Choroid plexus epithelial cell (primary cell): Measurements from ENCODE around the gene RIMS3.

Experiments used
- DNase-seq: peaks from one replicate; pipeline ENCODE4 v3.0.0-alpha.2; 2010; ENCODE audit warnings: low read depth
- H3K4me3 ChIP-seq: 2 replicates; pipeline ENCODE4 v1.5.1; 2011; ENCODE audit warnings: low read depth, mild to moderate bottlenecking, control low read depth, low read length, moderate library complexity
- TF ChIP-seq, protein P1 (sequence below): conservative IDR thresholded peaks from 2 replicates; pipeline ENCODE4 v1.5.1; 2011; ENCODE audit warnings: low read depth, mild to moderate bottlenecking, control low read depth, inconsistent platforms, low read length, moderate library complexity

RIMS3 gene

DNA sequence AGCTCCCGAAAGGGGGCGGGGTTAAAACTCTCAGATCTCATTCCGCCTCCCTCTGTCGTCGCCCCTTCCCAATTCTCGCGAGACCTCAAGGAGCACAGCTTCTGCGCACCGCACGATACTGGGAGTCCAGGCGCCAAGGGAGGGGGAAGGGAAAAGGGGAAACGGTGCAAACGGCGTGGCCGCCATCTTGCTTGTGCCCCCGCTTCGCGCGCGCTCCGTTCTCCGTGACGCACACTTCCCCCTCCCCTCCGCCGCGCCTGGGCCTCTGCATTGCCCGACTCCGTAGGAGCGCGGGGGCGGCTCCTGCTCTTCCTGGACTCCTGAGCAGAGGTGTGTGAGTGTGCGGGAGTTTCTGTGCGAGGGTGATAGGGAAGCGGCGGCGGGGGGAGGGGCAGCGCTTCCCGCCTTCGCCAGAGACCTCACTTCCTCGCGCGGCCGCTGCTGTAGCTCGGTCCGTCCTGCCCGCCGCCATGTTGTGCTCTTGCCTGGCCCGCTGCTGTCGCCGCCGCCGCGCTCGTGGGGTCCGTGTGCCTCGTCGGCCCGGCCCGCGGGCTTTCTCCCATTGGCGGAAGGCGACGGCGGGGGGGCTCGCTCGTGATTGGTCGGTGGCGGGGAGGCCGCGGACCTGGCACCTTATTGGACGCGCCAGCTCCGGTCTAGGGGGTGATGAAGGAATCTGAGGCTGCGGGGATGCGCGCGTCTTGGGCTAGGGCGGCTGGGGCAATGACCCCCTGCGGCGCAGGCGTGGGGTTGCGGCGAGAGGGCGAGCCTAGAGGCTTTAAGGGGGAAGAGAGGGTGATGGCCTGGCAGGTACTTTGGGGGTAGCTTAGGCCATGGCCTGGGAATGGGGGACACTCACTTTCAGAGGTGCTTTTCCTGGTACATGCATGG, 26.3 kb upstream of the RIMS3 start, which contains the start of gene NFYC:
TSS of gene NFYC (plus strand) at position 167 of the 891 bp plus-strand sequence. CDS start 47,140 bp downstream, outside the sequence.
- peak within 1 kb of the TSS; percentile 93 for H3K4me3 ChIP-seq
- TF ChIP-seq, protein P1, sequence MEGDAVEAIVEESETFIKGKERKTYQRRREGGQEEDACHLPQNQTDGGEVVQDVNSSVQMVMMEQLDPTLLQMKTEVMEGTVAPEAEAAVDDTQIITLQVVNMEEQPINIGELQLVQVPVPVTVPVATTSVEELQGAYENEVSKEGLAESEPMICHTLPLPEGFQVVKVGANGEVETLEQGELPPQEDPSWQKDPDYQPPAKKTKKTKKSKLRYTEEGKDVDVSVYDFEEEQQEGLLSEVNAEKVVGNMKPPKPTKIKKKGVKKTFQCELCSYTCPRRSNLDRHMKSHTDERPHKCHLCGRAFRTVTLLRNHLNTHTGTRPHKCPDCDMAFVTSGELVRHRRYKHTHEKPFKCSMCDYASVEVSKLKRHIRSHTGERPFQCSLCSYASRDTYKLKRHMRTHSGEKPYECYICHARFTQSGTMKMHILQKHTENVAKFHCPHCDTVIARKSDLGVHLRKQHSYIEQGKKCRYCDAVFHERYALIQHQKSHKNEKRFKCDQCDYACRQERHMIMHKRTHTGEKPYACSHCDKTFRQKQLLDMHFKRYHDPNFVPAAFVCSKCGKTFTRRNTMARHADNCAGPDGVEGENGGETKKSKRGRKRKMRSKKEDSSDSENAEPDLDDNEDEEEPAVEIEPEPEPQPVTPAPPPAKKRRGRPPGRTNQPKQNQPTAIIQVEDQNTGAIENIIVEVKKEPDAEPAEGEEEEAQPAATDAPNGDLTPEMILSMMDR = no peak
- peak; percentile 99 for DNase-seq

DNA sequence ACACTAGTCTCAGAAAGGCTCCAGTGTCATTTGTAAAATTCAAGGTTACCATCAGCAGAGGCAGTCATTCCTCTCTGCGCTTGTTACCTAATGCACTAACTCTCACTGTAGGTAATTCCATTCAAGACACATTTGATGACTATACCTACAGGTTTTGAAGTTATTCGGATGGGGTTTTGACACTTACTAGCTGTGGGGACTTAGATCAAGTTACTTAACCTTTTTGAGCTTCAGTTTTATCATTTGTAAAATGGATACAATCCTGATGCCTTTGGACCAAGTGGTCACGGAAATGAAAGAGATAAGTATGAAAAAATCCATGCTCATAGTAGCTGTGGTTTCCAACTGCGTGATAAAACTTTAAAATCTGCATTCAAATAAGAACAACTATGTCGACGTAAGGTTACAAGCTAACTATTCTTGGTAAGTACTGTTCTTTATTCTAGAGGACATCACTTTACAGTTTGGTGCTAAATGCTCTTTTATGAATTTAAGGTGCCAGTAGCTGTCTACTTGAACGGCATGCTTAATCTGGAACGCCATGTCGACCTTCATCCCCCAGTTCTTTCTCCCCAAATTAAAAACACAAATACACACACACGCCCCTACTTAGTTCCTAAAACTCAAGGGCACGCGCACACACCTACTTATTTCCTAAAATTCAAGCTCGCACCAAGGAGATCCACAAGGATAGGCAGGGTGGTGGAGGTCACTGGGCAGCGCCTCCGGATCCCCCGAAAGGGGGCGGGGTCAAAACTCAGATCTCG, 25.5 kb upstream of the RIMS3 start:
- TF ChIP-seq, protein P1 = no peak
- no peak for DNase-seq
- peak overlapping the region; percentile 93 for H3K4me3 ChIP-seq

DNA sequence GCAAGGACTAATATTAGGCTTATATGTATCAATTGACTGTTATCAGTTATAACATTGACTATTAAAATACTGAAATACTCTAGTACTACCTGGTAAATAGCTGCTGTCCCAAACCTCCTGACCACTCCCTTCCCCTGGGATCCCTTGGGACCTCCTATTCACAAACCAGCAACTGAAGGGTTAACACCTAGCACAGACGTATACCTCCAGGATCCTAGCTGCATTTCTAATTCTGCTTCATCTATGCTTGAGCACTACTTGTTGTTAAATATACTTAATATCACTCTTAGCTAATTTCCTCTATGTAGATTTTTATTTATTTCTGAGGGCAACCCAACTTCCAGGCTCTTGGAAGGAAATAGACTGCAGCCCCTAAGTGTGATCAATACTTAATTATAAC, 24.3 kb upstream of the RIMS3 start:
- DNase-seq = no peak
- H3K4me3 ChIP-seq = no peak overlapping the region
- TF ChIP-seq, protein P1 = no peak

DNA sequence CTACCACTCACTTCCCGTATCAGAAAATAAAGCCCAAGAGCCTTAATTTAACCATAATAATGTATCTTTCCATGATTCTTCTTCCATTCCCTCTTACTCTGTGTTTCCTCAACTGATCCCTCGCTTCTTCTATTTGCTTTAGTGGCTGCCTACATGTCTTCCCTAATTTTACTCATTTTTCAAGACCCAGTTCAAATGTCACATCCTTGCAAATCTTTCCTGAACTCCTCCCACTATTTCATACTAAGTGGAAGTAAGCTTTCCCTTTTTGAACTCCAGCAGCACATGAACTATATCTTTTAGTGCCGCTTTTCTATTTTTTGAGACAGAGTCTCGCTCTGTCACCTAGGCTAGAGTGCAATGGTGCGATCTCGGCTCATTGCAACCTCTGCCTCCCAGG, 22.2 kb upstream of the RIMS3 start:
- no peak for DNase-seq
- TF ChIP-seq, protein P1 = no peak
- no peak overlapping the region for H3K4me3 ChIP-seq

DNA sequence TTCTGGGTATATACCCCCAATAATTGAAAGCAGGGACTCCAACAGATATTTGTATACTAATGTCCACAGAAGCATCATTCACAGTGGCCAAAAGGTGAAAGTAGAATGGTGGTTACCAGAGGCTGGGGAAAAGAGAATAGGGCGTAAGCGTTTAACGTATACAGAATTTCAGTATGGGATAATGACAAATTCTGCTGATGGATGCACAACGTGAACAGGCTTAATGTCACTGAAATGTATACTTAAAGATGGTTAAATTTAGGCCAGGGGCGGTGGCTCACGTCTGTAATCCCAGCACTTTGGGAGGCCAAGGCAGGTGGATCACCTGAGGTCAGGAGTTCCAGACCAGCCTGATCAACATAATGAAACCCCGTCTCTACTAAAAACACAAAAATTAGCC, 21.6 kb upstream of the RIMS3 start:
- TF ChIP-seq, protein P1 = no peak
- no peak for DNase-seq
- no peak overlapping the region for H3K4me3 ChIP-seq

DNA sequence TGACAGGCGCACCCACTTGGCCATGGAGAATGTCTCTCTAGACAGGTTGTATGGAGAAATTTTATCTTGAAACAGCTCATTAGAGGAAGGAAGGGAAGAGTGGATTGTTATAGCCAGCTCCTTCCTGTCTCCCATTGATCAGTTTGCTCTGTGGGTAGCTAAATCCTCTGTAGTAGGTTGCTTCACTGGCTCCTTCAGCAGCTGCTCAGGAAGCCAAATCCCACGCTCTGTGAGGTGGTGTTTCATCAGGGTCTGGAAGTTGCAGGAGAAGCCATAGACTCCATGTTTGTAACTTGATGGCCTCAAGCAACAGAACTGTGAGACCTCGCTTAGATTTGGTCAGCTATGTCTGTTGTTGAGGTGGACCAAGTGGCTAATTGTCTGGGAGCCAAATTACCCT, 19.2 kb upstream of the RIMS3 start:
- TF ChIP-seq, protein P1 = no peak
- DNase-seq = no peak
- no peak overlapping the region for H3K4me3 ChIP-seq
